Smooth muscle cell (in vitro differentiated cells): ENCODE data around the gene DCP1B. TPM values are rescaled to one million over a fixed set of nuclear protein-coding genes. Genes with fewer than 3 reads are reported as not detected.

Source experiments
- DNase-seq: peaks from one replicate; lab custom pipeline; 2025; ENCODE audit not compliant: unreplicated experiment; lab: John Stamatoyannopoulos, UW
- H2AFZ ChIP-seq: fragments of 200-600 bp; sonication (generic); 2 replicates; pipeline ENCODE4 v1.6.0; 2016; ENCODE audit warnings: antibody characterized with exemption, low read depth, mild to moderate bottlenecking
- H3F3A ChIP-seq: fragments of 200-600 bp; sonication (generic); 2 replicates; pipeline ENCODE4 v1.6.0; 2017; ENCODE audit warnings: antibody characterized with exemption, low read depth
- H3K27ac ChIP-seq: fragments of 200-600 bp; sonication (generic); 2 replicates; pipeline ENCODE4 v1.5.1; 2016; ENCODE audit warnings: low read depth, mild to moderate bottlenecking
- H3K27me3 ChIP-seq: fragments of 200-600 bp; sonication (generic); 2 replicates; pipeline ENCODE4 v1.6.1; 2016; ENCODE audit warnings: low read depth, mild to moderate bottlenecking
- H3K36me3 ChIP-seq: fragments of 200-600 bp; sonication (generic); 2 replicates; pipeline ENCODE4 v1.5.1; 2016; ENCODE audit warnings: low read depth
- H3K4me1 ChIP-seq: fragments of 200-600 bp; sonication (generic); 2 replicates; pipeline ENCODE4 v1.5.1; 2016; ENCODE audit warnings: low read depth
- H3K4me2 ChIP-seq: fragments of 200-600 bp; sonication (generic); 2 replicates; pipeline ENCODE4 v1.6.0; 2016; ENCODE audit warnings: mild to moderate bottlenecking
- H3K4me3 ChIP-seq: fragments of 200-600 bp; sonication (generic); 2 replicates; pipeline ENCODE4 v1.5.1; 2016; ENCODE audit warnings: mild to moderate bottlenecking
- H3K79me2 ChIP-seq: fragments of 200-600 bp; sonication (generic); 2 replicates; pipeline ENCODE4 v1.6.0; 2016; ENCODE audit warnings: low read depth, mild to moderate bottlenecking
- H3K9ac ChIP-seq: fragments of 200-600 bp; sonication (generic); 2 replicates; pipeline ENCODE4 v1.6.0; 2016; ENCODE audit warnings: low read depth
- H3K9me3 ChIP-seq: fragments of 200-600 bp; sonication (generic); replicated peaks from 2 replicates; pipeline ENCODE4 v1.5.1; 2016; ENCODE audit warnings: low read depth
- H4K20me1 ChIP-seq: fragments of 200-600 bp; sonication (generic); 2 replicates; pipeline ENCODE4 v1.6.0; 2016; ENCODE audit warnings: low read depth
- WGBS: methylation state at CpG from one replicate; pipeline ENCODE4 v1.1.7; 2016; ENCODE audit warnings: low lambda C conversion rate; 5-methylcytosine and 5-hydroxymethylcytosine counted together
- polyA plus RNA-seq: library from polyadenylated mRNA; unstranded; fragments of >200 nt; fragmentation: Nextera tagmentation; extraction: Ambion mirVana; gene quantifications from 2 replicates; pipeline ENCODE4 v1.2.1, GENCODE V29; 2016
- total RNA-seq: library from RNA; depleted of rRNA; stranded (reverse); fragments of >200 nt; gene quantifications from 2 replicates; pipeline ENCODE4 v1.2.3, GENCODE V29; 2014
- TF ChIP-seq, protein P1 (sequence below): fragments of 200-600 bp; sonication (generic); IDR thresholded peaks from 2 replicates; pipeline ENCODE4 v1.5.1; 2017; ENCODE audit warnings: borderline replicate concordance, mild to moderate bottlenecking, antibody characterized with exemption; ENCODE audit not compliant: insufficient read depth, poor library complexity, severe bottlenecking

Gene DCP1B
- total and polyA plus RNA-seq, 2 experiments from 2014 or later: 34.9 to 38.1 TPM

DNA sequence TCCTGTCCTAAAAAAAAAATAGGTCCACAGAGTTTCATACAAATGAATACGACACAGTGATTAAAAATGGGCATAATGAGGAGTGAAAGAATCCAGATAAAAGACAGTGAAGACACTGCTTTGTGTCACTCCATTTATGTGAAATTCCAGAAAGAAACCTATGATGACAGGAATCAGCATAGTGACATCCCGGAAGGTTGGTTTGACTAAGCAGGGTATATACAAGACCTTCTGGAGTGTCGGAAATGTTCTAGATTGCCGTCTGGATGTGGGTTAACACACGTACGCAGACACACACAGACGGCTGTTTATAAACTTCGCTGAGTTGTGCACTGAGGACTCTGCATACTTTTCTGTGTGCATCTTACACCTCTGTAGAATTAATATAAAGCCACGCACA lies 72.6 kb downstream of the DCP1B start:
- H3K9me3 ChIP-seq: no peaks in the 10 kb centered on the region
- 93% methylated on average over 9 of the region's 9 CpGs for WGBS
- no peak for DNase-seq
- TF ChIP-seq, protein P1, sequence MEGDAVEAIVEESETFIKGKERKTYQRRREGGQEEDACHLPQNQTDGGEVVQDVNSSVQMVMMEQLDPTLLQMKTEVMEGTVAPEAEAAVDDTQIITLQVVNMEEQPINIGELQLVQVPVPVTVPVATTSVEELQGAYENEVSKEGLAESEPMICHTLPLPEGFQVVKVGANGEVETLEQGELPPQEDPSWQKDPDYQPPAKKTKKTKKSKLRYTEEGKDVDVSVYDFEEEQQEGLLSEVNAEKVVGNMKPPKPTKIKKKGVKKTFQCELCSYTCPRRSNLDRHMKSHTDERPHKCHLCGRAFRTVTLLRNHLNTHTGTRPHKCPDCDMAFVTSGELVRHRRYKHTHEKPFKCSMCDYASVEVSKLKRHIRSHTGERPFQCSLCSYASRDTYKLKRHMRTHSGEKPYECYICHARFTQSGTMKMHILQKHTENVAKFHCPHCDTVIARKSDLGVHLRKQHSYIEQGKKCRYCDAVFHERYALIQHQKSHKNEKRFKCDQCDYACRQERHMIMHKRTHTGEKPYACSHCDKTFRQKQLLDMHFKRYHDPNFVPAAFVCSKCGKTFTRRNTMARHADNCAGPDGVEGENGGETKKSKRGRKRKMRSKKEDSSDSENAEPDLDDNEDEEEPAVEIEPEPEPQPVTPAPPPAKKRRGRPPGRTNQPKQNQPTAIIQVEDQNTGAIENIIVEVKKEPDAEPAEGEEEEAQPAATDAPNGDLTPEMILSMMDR: no peak
- no peak overlapping the region for H3K4me3 ChIP-seq
- H3K79me2 ChIP-seq: no peaks in the 10 kb centered on the region
- no peak overlapping the region for H3K4me2 ChIP-seq
- H3F3A ChIP-seq: no peaks in the 10 kb centered on the region
- no peak overlapping the region for H2AFZ ChIP-seq
- H3K4me1 ChIP-seq: peaks cover 4% of the 10 kb centered on the region
- H4K20me1 ChIP-seq: no peaks in the 10 kb centered on the region
- peaks cover 2% of the 10 kb centered on the region for H3K27me3 ChIP-seq
- H3K9ac ChIP-seq: no peak overlapping the region
- H3K36me3 ChIP-seq: no peaks in the 10 kb centered on the region
- no peak overlapping the region for H3K27ac ChIP-seq

DNA sequence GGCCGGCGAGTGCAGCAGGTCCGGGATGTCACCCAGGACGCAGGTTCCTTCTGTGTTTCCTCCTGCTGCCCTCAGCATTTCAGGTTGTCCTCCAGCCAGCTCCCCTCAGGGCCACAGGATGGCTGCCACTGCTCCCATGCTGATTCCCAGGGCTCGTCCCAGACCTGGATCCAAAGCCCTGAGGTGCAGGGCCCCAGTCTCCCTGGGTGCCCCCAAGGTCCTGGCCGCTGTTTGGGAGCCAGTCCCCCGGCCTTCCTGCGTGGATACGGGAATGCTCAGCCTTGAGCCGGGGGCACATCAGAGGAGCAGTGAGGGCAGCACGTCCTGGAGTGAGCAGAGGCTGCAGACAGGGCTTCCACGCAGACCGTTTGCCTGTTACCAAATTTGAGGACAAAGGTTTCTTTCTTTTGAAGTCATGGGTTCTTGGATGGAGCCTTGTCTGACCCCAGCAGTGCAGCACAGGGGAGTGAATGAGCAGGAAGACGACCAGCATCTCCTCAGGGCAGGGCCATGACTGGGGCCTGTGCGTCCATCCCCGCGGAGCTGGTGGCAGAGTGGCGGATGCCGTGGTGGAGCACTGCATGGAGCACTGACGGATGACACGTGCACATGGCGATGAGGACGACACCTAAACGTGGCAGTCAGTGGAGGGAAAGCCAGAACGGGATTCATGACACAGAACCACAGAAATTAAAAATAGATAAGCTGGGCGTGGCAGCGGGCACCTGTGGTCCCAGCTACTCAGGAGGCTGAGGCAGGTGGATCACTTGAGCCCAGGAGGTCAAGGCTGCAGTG lies 73.3 kb downstream of the DCP1B start:
- Histone ChIP-seq H3K9me3 (no peaks in the 10 kb centered on the region), H3K4me1 (peaks cover 4% of the 10 kb centered on the region), H3K79me2 (no peaks in the 10 kb centered on the region), H3K4me3 (no peak overlapping the region), H4K20me1 (no peaks in the 10 kb centered on the region), H3K9ac (no peak overlapping the region), H2AFZ (no peak overlapping the region), H3K4me2 (no peak overlapping the region), H3K36me3 (no peaks in the 10 kb centered on the region), H3K27me3 (peaks cover 2% of the 10 kb centered on the region), H3K27ac (no peak overlapping the region), H3F3A (no peaks in the 10 kb centered on the region)
- 95% methylated on average over 27 of the region's 27 CpGs for WGBS
- TF ChIP-seq, protein P1: no peak
- no peak for DNase-seq

DNA sequence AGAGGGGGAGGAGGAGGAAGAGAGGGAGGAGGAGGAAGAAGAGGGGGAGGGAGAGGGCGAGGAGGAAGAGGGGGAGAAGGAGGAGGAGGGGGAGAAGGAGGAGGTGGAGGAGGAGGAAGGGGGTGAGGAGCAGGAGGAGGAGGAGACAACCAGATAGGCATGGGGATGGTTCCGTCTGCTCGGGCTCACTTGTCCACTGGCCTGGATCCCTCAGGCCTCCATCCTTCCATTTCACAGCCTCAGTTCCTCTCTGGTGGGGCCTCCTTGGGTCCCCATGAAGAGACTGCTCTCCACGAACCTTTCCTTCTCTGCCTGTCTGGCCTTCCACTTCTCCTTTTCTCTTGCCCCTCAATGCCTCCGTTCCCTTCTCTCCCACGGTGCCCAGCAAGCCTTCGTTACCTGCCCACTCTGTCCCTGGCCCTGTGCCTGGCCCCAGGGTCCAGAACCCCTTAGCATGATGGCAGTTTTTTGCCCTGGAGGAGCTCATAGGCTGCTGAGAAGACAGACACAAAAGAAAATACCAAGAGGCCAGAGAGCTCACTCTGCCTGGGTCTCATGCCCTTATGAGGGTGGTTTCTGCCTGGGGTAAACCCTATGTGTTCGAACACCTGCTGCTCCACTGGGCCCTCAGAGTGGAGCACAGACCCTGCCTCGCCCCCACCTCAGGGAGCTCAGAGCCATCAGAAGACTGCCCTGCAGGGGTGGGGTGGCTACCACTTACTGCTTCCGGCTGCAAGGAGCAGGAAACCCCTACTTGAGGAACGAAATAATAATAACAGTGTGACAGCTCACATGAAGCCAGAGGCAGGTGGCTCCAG lies 74.1 kb downstream of the DCP1B start:
- TF ChIP-seq, protein P1: no peak
- Histone ChIP-seq H3K4me3 (no peak overlapping the region), H3K36me3 (no peaks in the 10 kb centered on the region), H3K9me3 (no peaks in the 10 kb centered on the region), H2AFZ (no peak overlapping the region), H3F3A (no peaks in the 10 kb centered on the region), H3K27me3 (peaks cover 2% of the 10 kb centered on the region), H3K4me1 (peaks cover 4% of the 10 kb centered on the region), H3K9ac (no peak overlapping the region), H3K4me2 (no peak overlapping the region), H4K20me1 (no peaks in the 10 kb centered on the region), H3K27ac (no peak overlapping the region), H3K79me2 (no peaks in the 10 kb centered on the region)
- no peak for DNase-seq
- 92% methylated on average over 8 of the region's 11 CpGs for WGBS
